Ascending aorta (tissue), 2 donors: Measurements from ENCODE around the gene HS6ST1. TPM values are rescaled to one million over a fixed set of nuclear protein-coding genes. Genes with fewer than 3 reads are reported as not detected.

ENCODE experiments used
- DNase-seq, 2 donors: peaks; one replicate each; pipeline ENCODE4 v3.0.0-alpha.2; 2019; ENCODE audit warnings: low spot score in 2 of 2
- H3K27ac ChIP-seq, 2 donors: fragments of 200-600 bp; sonication (generic); one replicate each; pipeline ENCODE4 v1.5.1; 2016 to 2017; ENCODE audit warnings: mild to moderate bottlenecking in 1 of 2
- H3K27me3 ChIP-seq: fragments of 200-600 bp; sonication (generic); one replicate; pipeline ENCODE4 v1.5.1; 2017
- H3K36me3 ChIP-seq, 2 donors: fragments of 200-600 bp; sonication (generic); one replicate each; pipeline ENCODE4 v1.5.1; 2016
- H3K4me1 ChIP-seq, 2 donors: fragments of 200-600 bp; sonication (generic); one replicate each; pipeline ENCODE4 v1.5.1; 2016 to 2017; ENCODE audit warnings: mild to moderate bottlenecking in 1 of 2
- H3K4me3 ChIP-seq, 2 donors: fragments of 200-600 bp; sonication (generic); one replicate each; pipeline ENCODE4 v1.5.1; 2016 to 2017; ENCODE audit warnings: mild to moderate bottlenecking in 1 of 2
- H3K9me3 ChIP-seq, 2 donors: fragments of 200-600 bp; sonication (generic); one replicate each; pipeline ENCODE4 v1.5.1; 2016
- CTCF ChIP-seq, 3 experiments: fragments of 200-600 bp in 2 of 3; fragments of 450-650 bp in 1 of 3; sonication (generic) in 2 of 3; IDR thresholded peaks; one replicate each; pipeline ENCODE4 v1.5.1; 2016 to 2019; ENCODE audit warnings: antibody characterized with exemption in 3 of 3, mild to moderate bottlenecking in 1 of 3, moderate library complexity in 1 of 3
- intact Hi-C: fragments of 100-400 bp; cut with DNase I; formaldehyde crosslinking; loops from one replicate; pipeline ENCODE4 v1.15.1; 2023
- total RNA-seq: library from RNA; depleted of rRNA; stranded (reverse); fragments of >200 nt; gene quantifications from one replicate; pipeline ENCODE4 v1.1.0, GENCODE V29; 2016

Gene HS6ST1
- total RNA-seq, 1 donor from 2014 or later: 42.7 TPM

GRCh38 chr2:128292599-128293425, 25.9 kb downstream of the HS6ST1 start:
- Histone ChIP-seq H3K9me3 (no peaks in the 10 kb centered on the region), H3K4me1 (no peaks in the 10 kb centered on the region), H3K36me3 (peaks cover 0 to 6% of the 10 kb centered on the region in 2 donors), H3K4me3 (no peak overlapping the region), H3K27me3 (no peaks in the 10 kb centered on the region), H3K27ac (no peak overlapping the region)
- intact Hi-C loops: no loop called here
- no peak for DNase-seq
- TF ChIP-seq CTCF (IDR thresholded peaks at IDR 0.05): no peak

- DNase-seq: no peak
- no peak overlapping the region for H3K27ac ChIP-seq
These were observed 26.6 kb downstream of the HS6ST1 start for GRCh38 chr2:128291844-128292598.

GRCh38 chr2:128291161-128291843, 27.4 kb downstream of the HS6ST1 start:
- Histone ChIP-seq H3K27me3 (no peaks in the 10 kb centered on the region), H3K9me3 (no peaks in the 10 kb centered on the region), H3K4me3 (no peak overlapping the region), H3K4me1 (no peaks in the 10 kb centered on the region), H3K36me3 (peaks cover 0 to 11% of the 10 kb centered on the region in 2 donors), H3K27ac (no peak overlapping the region)
- no peak for TF ChIP-seq CTCF (IDR thresholded peaks at IDR 0.05)
- intact Hi-C loops: no loop called here
- DNase-seq: no peak

More at GRCh38 chr2:128291844-128292598, 26.6 kb downstream of the HS6ST1 start:
- H3K27me3 ChIP-seq: no peaks in the 10 kb centered on the region
- H3K9me3 ChIP-seq: no peaks in the 10 kb centered on the region
- peaks cover 0 to 11% of the 10 kb centered on the region in 2 donors for H3K36me3 ChIP-seq
- intact Hi-C loops: no loop called here
- no peak overlapping the region for H3K4me3 ChIP-seq
- H3K4me1 ChIP-seq: no peaks in the 10 kb centered on the region
- no peak for TF ChIP-seq CTCF (IDR thresholded peaks at IDR 0.05)

GRCh38 chr2:128290356-128290755, 28.3 kb downstream of the HS6ST1 start:
- no peaks in the 10 kb centered on the region for H3K27me3 ChIP-seq
- no peaks in the 10 kb centered on the region for H3K4me1 ChIP-seq
- H3K4me3 ChIP-seq: no peak overlapping the region
- H3K36me3 ChIP-seq: peaks cover 0 to 11% of the 10 kb centered on the region in 2 donors
- no peak overlapping the region for H3K27ac ChIP-seq
- intact Hi-C loops: no loop called here
- DNase-seq: no peak
- no peaks in the 10 kb centered on the region for H3K9me3 ChIP-seq
- TF ChIP-seq CTCF (IDR thresholded peaks at IDR 0.05): no peak

GRCh38 chr2:128289439-128289838, 29.2 kb downstream of the HS6ST1 start:
- peaks cover 0 to 11% of the 10 kb centered on the region in 2 donors for H3K36me3 ChIP-seq
- no peak for DNase-seq
- H3K27me3 ChIP-seq: no peaks in the 10 kb centered on the region
- no peak for TF ChIP-seq CTCF (IDR thresholded peaks at IDR 0.05)
- intact Hi-C loops: no loop called here
- no peaks in the 10 kb centered on the region for H3K9me3 ChIP-seq
- H3K4me3 ChIP-seq: no peak overlapping the region
- no peak overlapping the region for H3K27ac ChIP-seq
- no peaks in the 10 kb centered on the region for H3K4me1 ChIP-seq
